ENCODE results near the gene ACTRT2.

The ACTRT2 gene

GRCh38 chr1:2980073-2980791, 41.0 kb upstream of the ACTRT2 start:
- DNase-seq (no peak), ATAC-seq (replicated peaks) (no peak)
- Mint-ChIP-seq H3K36me3 (ENCODE audit: insufficient read depth) (no peaks in the 10 kb centered on the region), H3K27me3 (no peaks in the 10 kb centered on the region), H3K9me3 (no peaks in the 10 kb centered on the region), H3K27ac (no peak overlapping the region), H3K4me1 (ENCODE audit: low read depth in 2 of 2) (no peaks in the 10 kb centered on the region), H3K4me3 (no peak overlapping the region)

GRCh38 chr1:2980849-2981248, 40.4 kb upstream of the ACTRT2 start:
- H3K27me3 Mint-ChIP-seq: no peaks in the 10 kb centered on the region
- no peak overlapping the region for H3K27ac Mint-ChIP-seq
- ATAC-seq (replicated peaks) (no peak), DNase-seq (no peak)
- no peaks in the 10 kb centered on the region for H3K9me3 Mint-ChIP-seq
- H3K4me3 Mint-ChIP-seq: no peak overlapping the region
- H3K4me1 Mint-ChIP-seq (ENCODE audit: low read depth in 2 of 2): no peaks in the 10 kb centered on the region
- no peaks in the 10 kb centered on the region for H3K36me3 Mint-ChIP-seq (ENCODE audit: insufficient read depth)

- no peaks in the 10 kb centered on the region for H3K9me3 Mint-ChIP-seq
- no peak for DNase-seq
- H3K36me3 Mint-ChIP-seq (ENCODE audit: insufficient read depth): no peaks in the 10 kb centered on the region
- ATAC-seq (replicated peaks): no peak
- H3K27ac Mint-ChIP-seq: no peak overlapping the region
- H3K4me3 Mint-ChIP-seq: no peak overlapping the region
- no peaks in the 10 kb centered on the region for H3K4me1 Mint-ChIP-seq (ENCODE audit: low read depth in 2 of 2)
- no peaks in the 10 kb centered on the region for H3K27me3 Mint-ChIP-seq
Measured at GRCh38 chr1:2981388-2981787, 39.9 kb upstream of the ACTRT2 start.

- no peak overlapping the region for H3K27ac Mint-ChIP-seq
- no peaks in the 10 kb centered on the region for H3K36me3 Mint-ChIP-seq (ENCODE audit: insufficient read depth)
- H3K27me3 Mint-ChIP-seq: no peaks in the 10 kb centered on the region
- no peak for ATAC-seq (replicated peaks)
- H3K9me3 Mint-ChIP-seq: no peaks in the 10 kb centered on the region
- no peaks in the 10 kb centered on the region for H3K4me1 Mint-ChIP-seq (ENCODE audit: low read depth in 2 of 2)
- H3K4me3 Mint-ChIP-seq: no peak overlapping the region
- no peak for DNase-seq
Measured at GRCh38 chr1:2981981-2982614, 39.2 kb upstream of the ACTRT2 start.

GRCh38 chr1:2982615-2983318, 38.5 kb upstream of the ACTRT2 start:
- Mint-ChIP-seq H3K27me3 (no peaks in the 10 kb centered on the region), H3K4me1 (ENCODE audit: low read depth in 2 of 2) (no peaks in the 10 kb centered on the region), H3K27ac (no peak overlapping the region), H3K36me3 (ENCODE audit: insufficient read depth) (no peaks in the 10 kb centered on the region), H3K4me3 (no peak overlapping the region), H3K9me3 (no peaks in the 10 kb centered on the region)
- no peak for DNase-seq
- ATAC-seq (replicated peaks): no peak

GRCh38 chr1:2983319-2983705, 38.0 kb upstream of the ACTRT2 start:
- Mint-ChIP-seq H3K27me3 (no peaks in the 10 kb centered on the region), H3K36me3 (ENCODE audit: insufficient read depth) (no peaks in the 10 kb centered on the region), H3K4me1 (ENCODE audit: low read depth in 2 of 2) (no peaks in the 10 kb centered on the region), H3K27ac (no peak overlapping the region), H3K4me3 (no peak overlapping the region), H3K9me3 (no peaks in the 10 kb centered on the region)
- ATAC-seq (replicated peaks): no peak
- no peak for DNase-seq

GRCh38 chr1:2983706-2984398, 37.4 kb upstream of the ACTRT2 start:
- H3K4me1 Mint-ChIP-seq (ENCODE audit: low read depth in 2 of 2): no peaks in the 10 kb centered on the region
- H3K27ac Mint-ChIP-seq: no peak overlapping the region
- H3K4me3 Mint-ChIP-seq: no peak overlapping the region
- DNase-seq (no peak), ATAC-seq (replicated peaks) (no peak)
- peaks cover 1 to 2% of the 10 kb centered on the region in 2 donors for H3K27me3 Mint-ChIP-seq
- no peaks in the 10 kb centered on the region for H3K9me3 Mint-ChIP-seq
- H3K36me3 Mint-ChIP-seq (ENCODE audit: insufficient read depth): no peaks in the 10 kb centered on the region

- H3K4me3 Mint-ChIP-seq: no peak overlapping the region
Measured at GRCh38 chr1:2984399-2985061, 36.7 kb upstream of the ACTRT2 start.

GRCh38 chr1:2985067-2985561, 36.2 kb upstream of the ACTRT2 start:
- H3K27ac Mint-ChIP-seq: no peak overlapping the region
- no peaks in the 10 kb centered on the region for H3K36me3 Mint-ChIP-seq (ENCODE audit: insufficient read depth)
- H3K4me3 Mint-ChIP-seq: no peak overlapping the region
- ATAC-seq (replicated peaks): no peak
- no peaks in the 10 kb centered on the region for H3K4me1 Mint-ChIP-seq (ENCODE audit: low read depth in 2 of 2)
- no peaks in the 10 kb centered on the region for H3K9me3 Mint-ChIP-seq
- DNase-seq: no peak
- H3K27me3 Mint-ChIP-seq: peaks cover 8 to 13% of the 10 kb centered on the region in 2 donors

More at GRCh38 chr1:2984399-2985061, 36.7 kb upstream of the ACTRT2 start:
- no peak overlapping the region for H3K27ac Mint-ChIP-seq
- ATAC-seq (replicated peaks) (no peak), DNase-seq (no peak)
- H3K4me1 Mint-ChIP-seq (ENCODE audit: low read depth in 2 of 2): no peaks in the 10 kb centered on the region
- peaks cover 8 to 9% of the 10 kb centered on the region in 2 donors for H3K27me3 Mint-ChIP-seq
- no peaks in the 10 kb centered on the region for H3K36me3 Mint-ChIP-seq (ENCODE audit: insufficient read depth)
- H3K9me3 Mint-ChIP-seq: no peaks in the 10 kb centered on the region

- no peak overlapping the region for H3K27ac Mint-ChIP-seq
- peaks cover 8 to 13% of the 10 kb centered on the region in 2 donors for H3K27me3 Mint-ChIP-seq
- DNase-seq (no peak), ATAC-seq (replicated peaks) (no peak)
- no peaks in the 10 kb centered on the region for H3K4me1 Mint-ChIP-seq (ENCODE audit: low read depth in 2 of 2)
- no peaks in the 10 kb centered on the region for H3K9me3 Mint-ChIP-seq
- no peaks in the 10 kb centered on the region for H3K36me3 Mint-ChIP-seq (ENCODE audit: insufficient read depth)
- no peak overlapping the region for H3K4me3 Mint-ChIP-seq
Measured at GRCh38 chr1:2985694-2986548, 35.3 kb upstream of the ACTRT2 start.

GRCh38 chr1:2986549-2987305, 34.5 kb upstream of the ACTRT2 start:
- no peak overlapping the region for H3K27ac Mint-ChIP-seq
- H3K4me3 Mint-ChIP-seq: no peak overlapping the region
- DNase-seq: no peak
- ATAC-seq (replicated peaks): no peak
- no peaks in the 10 kb centered on the region for H3K4me1 Mint-ChIP-seq (ENCODE audit: low read depth in 2 of 2)
- H3K36me3 Mint-ChIP-seq (ENCODE audit: insufficient read depth): no peaks in the 10 kb centered on the region
- no peaks in the 10 kb centered on the region for H3K9me3 Mint-ChIP-seq
- H3K27me3 Mint-ChIP-seq: peaks cover 8 to 16% of the 10 kb centered on the region in 2 donors

GRCh38 chr1:2987773-2988172, 33.5 kb upstream of the ACTRT2 start:
- no peak for ATAC-seq (replicated peaks)
- Mint-ChIP-seq H3K27ac (no peak overlapping the region), H3K4me1 (ENCODE audit: low read depth in 2 of 2) (no peaks in the 10 kb centered on the region), H3K36me3 (ENCODE audit: insufficient read depth) (no peaks in the 10 kb centered on the region), H3K4me3 (no peak overlapping the region), H3K27me3 (peaks cover 8 to 21% of the 10 kb centered on the region in 2 donors), H3K9me3 (no peaks in the 10 kb centered on the region)
- DNase-seq: no peak

All from effector memory CD8-positive, alpha-beta T cell (primary cell).